ENCODE data around the gene HSPBAP1. TPM values are rescaled to one million over a fixed set of nuclear protein-coding genes. Genes with fewer than 3 reads are reported as not detected.

HSPBAP1 gene
- total and polyA plus RNA-seq, 2 of the 4 experiments (the other 2 are of a cell fraction) = 2.6 to 4.8 TPM

GRCh38 chr3:122816587-122816986 lies 23.0 kb upstream of the HSPBAP1 start:
- Histone ChIP-seq H3K14ac (replicated peaks; ENCODE audit: low read depth, low read length) (no peak overlapping the region), H3K79me1 (ENCODE audit: low read depth in 1 of 2, low read length in 2 of 2) (no peaks in the 10 kb centered on the region), H3K9ac (ENCODE audit: low read depth, low read length) (no peak overlapping the region), H2BK120ac (ENCODE audit: low read depth, low read length) (no peak overlapping the region), H3K36me3 (ENCODE audit: control insufficient read depth, insufficient read depth, low read length) (0 out of 2 replicates have a peak, but pooled peaks cover 1% of the 10 kb centered on the region), H2AFZ (replicated peaks; ENCODE audit: low read length, poor library complexity) (no peak overlapping the region), H4K8ac (ENCODE audit: low read depth in 2 of 2, low read length in 2 of 2) (no peak overlapping the region), H3K18ac (ENCODE audit: low read depth, low read length) (no peak overlapping the region), H2BK15ac (ENCODE audit: low read depth, low read length) (no peak overlapping the region), H3K9me3 (ENCODE audit: control insufficient read depth, insufficient read depth, low read length) (no peaks in the 10 kb centered on the region), H3K27me3 (ENCODE audit: control insufficient read depth, insufficient read depth, low read length) (no peaks in the 10 kb centered on the region), H3K56ac (ENCODE audit: extremely low read depth, insufficient read depth, low read length) (no peak overlapping the region), H2AK9ac (replicated peaks; ENCODE audit: low read depth, low read length, poor library complexity) (no peak overlapping the region), H2AK5ac (ENCODE audit: low read depth, low read length) (no peak overlapping the region), H3K23ac (ENCODE audit: low read depth, low read length) (no peak overlapping the region), H3K4me2 (ENCODE audit: low read depth, low read length) (no peak overlapping the region), H3K9me1 (ENCODE audit: insufficient read depth, low read length) (no peaks in the 10 kb centered on the region), H3K4me1 (ENCODE audit: control insufficient read depth, insufficient read depth, low read length) (no peaks in the 10 kb centered on the region), H3K27ac (ENCODE audit: insufficient read depth, low read length) (no peak overlapping the region), H2BK20ac (ENCODE audit: low read depth, low read length) (no peak overlapping the region), H2BK5ac (ENCODE audit: low read depth, low read length, poor library complexity, severe bottlenecking) (no peak overlapping the region), H3K4me3 (ENCODE audit: insufficient read depth, low read depth, low read length) (no peak overlapping the region), H4K5ac (ENCODE audit: low read depth, low read length) (no peak overlapping the region), H4K20me1 (ENCODE audit: insufficient read depth, low read length) (no peaks in the 10 kb centered on the region), H4K91ac (ENCODE audit: insufficient read depth, low read depth, low read length) (no peak overlapping the region), H3K4ac (ENCODE audit: low read depth, low read length) (no peak overlapping the region)
- intact Hi-C loops (cut with micrococcal nuclease) (no loop called here), in situ Hi-C loops (cut with MboI; ENCODE audit: low sequenced_read_pairs) (no loop called here), dilution Hi-C loops (cut with HindIII; ENCODE audit: low sequenced_read_pairs, unreplicated experiment) (no loop called here)
- CTCF ChIA-PET = no interaction called here
- POLR2A ChIA-PET (ENCODE audit: unreplicated experiment) = no interaction called here
- no TSS peak for BruUV-seq (replicated peaks)
- ATAC-seq (ENCODE audit: low read depth) (no peak), DNase-seq (no peak)
- TF ChIP-seq POLR2A (IDR thresholded peaks at IDR 0.05; ENCODE audit: low read depth, low read length) = no peak
- no peak for TF ChIP-seq FOS (IDR thresholded peaks at IDR 0.05; ENCODE audit: low read depth, low read length)
- TF ChIP-seq ELK1 (IDR thresholded peaks at IDR 0.05; ENCODE audit: borderline replicate concordance, low read depth, low read length) = no peak
- TF ChIP-seq SMC3 (IDR thresholded peaks at IDR 0.05; ENCODE audit: low read depth, low read length) = no peak
- TF ChIP-seq USF2 (IDR thresholded peaks at IDR 0.05; ENCODE audit: low read depth, low read length) = no peak
- TF ChIP-seq MXI1 (IDR thresholded peaks at IDR 0.05; ENCODE audit: borderline replicate concordance, low read depth, low read length) = no peak
- TF ChIP-seq RAD21 (IDR thresholded peaks at IDR 0.05; ENCODE audit: low read length) = no peak
- TF ChIP-seq CHD1 (IDR thresholded peaks at IDR 0.05; ENCODE audit: low read depth, low read length) = no peak
- TF ChIP-seq RFX5 (IDR thresholded peaks at IDR 0.05; ENCODE audit: low read depth, low read length) = no peak
- no peak for TF ChIP-seq MAFK (IDR thresholded peaks at IDR 0.05; ENCODE audit: low read depth, low read length)
- TF ChIP-seq NFE2L2 (IDR thresholded peaks at IDR 0.05; ENCODE audit: low read depth, low read length) = no peak
- no peak for TF ChIP-seq RCOR1 (IDR thresholded peaks at IDR 0.05; ENCODE audit: insufficient replicate concordance, low read length)
- no peak for TF ChIP-seq MAZ (IDR thresholded peaks at IDR 0.05; ENCODE audit: borderline replicate concordance, low read depth, low read length)
- TF ChIP-seq BHLHE40 (IDR thresholded peaks at IDR 0.05; ENCODE audit: low read depth, low read length) = no peak
- WGBS, 2 experiments (ENCODE audit: extremely low coverage in 2 of 2, insufficient read length in 1 of 2) = no CpG with 5 or more reads among the region's 2 CpGs
